NCI-H187 treated with DMSO at 0.1 percent for 48 hours (cell line): ENCODE measurements around the gene NHSL2.

Experiments used
- DNase-seq: peaks from one replicate; lab custom pipeline; 2025; lab: John Stamatoyannopoulos, UW

NHSL2 gene

GRCh38 chrX:72018277-72019112, 107.8 kb downstream of the NHSL2 start:
- no peak for DNase-seq

DNA sequence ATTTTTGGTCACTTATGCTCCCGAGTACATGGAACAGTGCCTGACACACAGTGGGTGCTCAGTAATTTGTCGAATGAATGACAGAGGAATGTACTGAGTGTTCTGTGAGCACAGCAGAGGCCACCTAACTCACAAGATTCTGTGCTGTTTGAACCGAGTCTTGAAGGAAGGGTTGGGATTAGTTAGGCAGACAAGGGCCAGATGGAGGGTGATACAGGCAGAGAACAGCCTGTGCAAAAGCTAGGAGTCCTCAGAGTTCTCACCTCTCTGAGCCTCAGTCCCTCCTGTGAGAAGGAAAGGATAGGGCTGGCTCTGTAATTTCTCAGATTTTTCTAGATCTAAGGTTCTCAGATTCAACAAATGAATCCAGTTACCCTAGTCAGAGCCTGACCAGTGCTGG, 108.8 kb downstream of the NHSL2 start:
- no peak for DNase-seq

DNA sequence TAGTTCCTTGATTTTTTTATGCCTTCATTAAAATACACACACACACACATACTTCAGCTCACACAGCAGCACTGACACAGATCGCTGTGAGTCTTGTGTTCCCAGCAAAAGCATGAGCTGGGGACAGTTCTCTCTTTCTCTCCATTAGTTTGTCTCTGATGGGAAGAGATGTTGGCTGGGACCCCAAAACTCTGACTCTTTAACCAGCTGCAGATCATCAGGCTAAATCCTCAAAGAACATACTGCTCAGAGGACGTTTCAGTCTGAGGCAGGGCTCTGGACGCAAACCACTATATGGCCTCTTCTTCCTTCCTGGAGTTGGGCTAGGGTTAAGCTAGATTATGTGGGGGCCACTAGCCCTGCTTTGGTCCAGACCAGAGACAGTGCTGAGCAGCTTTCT, 109.6 kb downstream of the NHSL2 start:
- no peak for DNase-seq

DNA sequence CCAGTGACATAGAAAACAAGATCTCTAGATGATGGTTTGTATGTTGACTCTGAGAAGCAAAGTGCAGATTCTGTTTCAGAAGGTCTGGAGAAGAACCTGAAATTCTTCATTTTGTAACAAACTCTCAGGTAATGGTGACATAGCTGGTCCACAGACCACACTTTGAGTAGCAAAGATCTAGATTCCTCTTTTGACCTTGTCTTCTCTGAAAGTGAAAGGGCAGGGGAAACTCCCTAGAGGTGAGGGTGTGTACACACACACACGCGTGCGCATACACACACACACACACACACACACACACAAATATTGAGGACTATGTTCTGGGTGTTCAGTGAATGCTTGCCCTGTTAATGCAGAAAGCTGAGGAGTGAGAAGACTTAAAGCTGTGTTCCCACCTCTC, 110.1 kb downstream of the NHSL2 start:
- DNase-seq = no peak

DNA sequence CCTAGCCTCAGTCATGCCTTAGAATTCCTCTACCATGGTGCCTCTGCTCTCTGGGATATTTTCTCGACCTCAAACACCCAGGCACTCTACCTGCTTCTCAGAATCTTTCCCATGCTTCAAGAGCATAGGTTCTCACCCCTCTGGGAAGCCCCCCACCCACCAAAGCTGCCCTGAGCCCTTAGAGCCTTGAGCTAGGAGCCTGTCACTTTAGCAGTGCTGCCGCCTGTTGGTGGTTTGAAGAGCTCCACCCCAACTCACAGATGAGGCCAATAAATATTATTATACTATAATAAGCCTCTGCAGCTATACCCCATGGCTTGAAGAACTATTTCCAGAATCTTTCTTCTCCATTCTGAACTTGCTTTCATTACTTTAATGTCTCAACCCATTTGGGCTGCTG, 111.3 kb downstream of the NHSL2 start:
- DNase-seq = no peak

- no peak for DNase-seq
Measured at GRCh38 chrX:72023071-72023470, 112.4 kb downstream of the NHSL2 start.

- no peak for DNase-seq
Measured at GRCh38 chrX:72025236-72025770, 114.7 kb downstream of the NHSL2 start.

DNA sequence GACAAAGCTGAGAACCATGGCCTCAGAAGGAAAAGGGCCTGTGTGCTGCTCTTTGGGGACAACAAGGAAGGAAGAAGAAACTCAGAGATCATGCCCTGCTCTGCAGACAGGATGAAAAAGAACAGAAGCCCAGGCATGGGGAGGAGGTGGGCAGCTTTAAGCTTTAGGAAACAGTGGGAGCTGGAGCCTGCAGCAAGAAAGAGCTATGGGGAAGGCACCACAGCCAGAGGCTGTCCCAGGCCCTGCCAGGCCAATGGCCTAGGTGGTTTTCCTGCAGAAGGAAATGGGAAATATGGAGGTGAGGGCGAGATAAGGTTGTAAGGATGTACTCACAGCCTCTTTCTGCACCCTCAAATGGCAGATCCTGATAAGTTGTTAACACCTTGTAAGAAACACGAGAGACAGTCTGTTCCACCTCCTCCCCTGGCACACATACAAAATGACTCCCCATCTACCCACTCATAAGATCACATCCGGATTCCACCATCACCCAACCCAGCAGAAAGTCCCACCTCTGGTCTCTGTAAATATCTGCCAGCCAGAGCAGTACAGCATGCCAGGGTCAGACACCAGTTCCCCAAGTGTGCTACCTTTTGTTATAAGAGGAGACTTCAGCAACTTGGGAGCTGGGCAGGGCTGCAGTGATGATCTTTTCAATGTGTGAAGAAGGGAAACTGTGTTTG, 115.8 kb downstream of the NHSL2 start:
- DNase-seq = no peak

GRCh38 chrX:72027024-72027913, 116.6 kb downstream of the NHSL2 start:
- no peak for DNase-seq

- no peak for DNase-seq
Measured at GRCh38 chrX:72027914-72028307, 117.3 kb downstream of the NHSL2 start.

DNA sequence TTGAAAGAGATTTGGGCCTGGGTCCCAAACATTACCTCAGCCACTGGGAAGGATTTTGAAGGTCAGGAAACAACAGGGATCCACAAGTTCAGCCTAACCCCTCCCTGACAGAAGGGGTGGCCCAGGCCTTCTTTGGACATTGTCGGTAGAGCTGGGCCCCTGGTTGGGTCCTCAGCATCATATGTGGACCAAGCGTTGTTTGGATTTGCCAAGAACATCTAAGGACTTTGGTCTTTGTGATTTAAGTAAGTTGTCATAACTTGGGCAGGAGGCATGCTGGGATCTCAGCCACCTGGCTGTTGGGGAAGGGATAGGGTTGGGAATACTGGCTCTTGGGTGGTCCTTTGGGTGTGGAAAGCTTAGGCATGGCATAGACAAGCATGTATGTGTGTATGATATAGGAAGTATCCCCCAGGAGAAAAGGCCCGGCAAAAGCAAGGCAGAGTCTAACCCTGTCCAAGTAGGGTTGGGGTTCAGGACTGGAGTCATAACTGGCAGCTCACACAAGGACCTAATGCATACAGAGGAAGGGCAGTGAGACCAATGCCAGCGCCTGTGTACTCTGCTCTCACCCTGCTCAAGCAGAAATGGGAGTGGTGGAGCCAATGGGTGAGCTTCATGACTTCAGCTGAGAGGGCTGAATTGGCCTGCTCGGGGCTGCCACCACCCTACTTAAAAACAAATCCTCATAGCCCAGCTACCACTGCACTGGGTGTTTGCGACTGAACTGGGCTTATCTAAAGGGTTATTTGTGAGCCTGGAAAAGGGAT, 118.2 kb downstream of the NHSL2 start:
- DNase-seq = no peak

GRCh38 chrX:72029483-72030411, 119.1 kb downstream of the NHSL2 start:
- DNase-seq = no peak

- DNase-seq = no peak
Measured at GRCh38 chrX:72030431-72030830, 119.8 kb downstream of the NHSL2 start.

DNA sequence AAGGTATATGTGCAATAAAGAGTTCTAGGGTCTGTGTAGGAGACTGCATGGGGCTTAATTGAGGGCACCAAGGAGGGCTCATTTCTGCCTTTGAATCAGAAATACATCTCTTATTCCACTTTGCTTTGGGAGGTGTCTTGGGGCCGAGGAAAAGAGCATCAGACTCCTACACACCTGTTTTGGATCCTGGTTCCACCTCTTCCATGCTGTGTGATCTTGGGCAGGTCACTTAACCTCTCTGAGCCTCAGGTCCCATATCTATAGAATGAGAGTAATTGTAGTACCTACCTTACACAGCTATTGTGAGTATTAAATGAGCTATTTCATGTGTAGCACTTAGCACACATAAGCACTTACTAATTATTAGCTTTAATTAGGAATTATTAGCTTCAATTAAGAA, 120.5 kb downstream of the NHSL2 start:
- DNase-seq = no peak

GRCh38 chrX:72031634-72032033, 121.0 kb downstream of the NHSL2 start:
- DNase-seq = no peak

GRCh38 chrX:72037601-72038000, 127.0 kb downstream of the NHSL2 start:
- DNase-seq = no peak

DNA sequence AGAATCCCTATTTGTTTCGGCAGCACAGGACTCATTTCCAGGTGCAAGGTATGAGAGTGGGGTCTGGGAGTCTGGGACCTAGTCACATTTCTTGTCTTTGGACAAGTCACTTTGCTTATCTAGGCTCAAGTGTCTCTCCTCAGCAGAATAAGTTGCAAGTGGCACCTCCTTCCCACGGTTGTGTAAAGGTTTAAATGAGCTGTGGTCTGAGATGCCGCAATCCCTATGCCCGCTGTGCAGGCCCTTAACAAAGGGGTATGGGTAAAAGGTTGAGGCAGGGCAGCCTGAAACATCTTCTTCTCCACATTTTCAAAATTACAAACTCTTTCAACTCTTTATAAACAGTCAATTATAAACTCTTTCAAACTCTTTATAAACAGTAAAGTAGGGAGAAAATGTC, 127.4 kb downstream of the NHSL2 start:
- DNase-seq = no peak

- DNase-seq = no peak
Measured at GRCh38 chrX:72038868-72039267, 128.2 kb downstream of the NHSL2 start.

- no peak for DNase-seq
Measured at GRCh38 chrX:72040506-72040905, 129.9 kb downstream of the NHSL2 start.

GRCh38 chrX:72041176-72041575, 130.5 kb downstream of the NHSL2 start:
- no peak for DNase-seq
